Amygdala (tissue), 56 donors: ENCODE results near the gene PEMT.

Experiments
- DNase-seq, 56 donors: peaks; one replicate each; lab custom pipeline; 2025; lab: John Stamatoyannopoulos, UW

Gene PEMT

GRCh38 chr17:17538417-17539391 is 52.8 kb downstream of the PEMT start:
- DNase-seq, result no peak

- peak in 1 of 56 donors; percentile 29 for DNase-seq
Measured at GRCh38 chr17:17537311-17538099, 54.0 kb downstream of the PEMT start.

GRCh38 chr17:17536702-17537101 is 54.8 kb downstream of the PEMT start:
- DNase-seq, result no peak

GRCh38 chr17:17535957-17536356 is 55.6 kb downstream of the PEMT start:
- DNase-seq, result peak in 28 of 56 donors; percentile 10 to 91 (median 32)

- no peak for DNase-seq
Measured at GRCh38 chr17:17533901-17534441, 57.5 kb downstream of the PEMT start.

GRCh38 chr17:17532991-17533390 is 58.5 kb downstream of the PEMT start:
- no peak for DNase-seq

- no peak for DNase-seq
Measured at GRCh38 chr17:17531156-17531555, 60.4 kb downstream of the PEMT start.

GRCh38 chr17:17528696-17529652 is 62.5 kb downstream of the PEMT start:
- no peak for DNase-seq

GRCh38 chr17:17527956-17528500 is 63.5 kb downstream of the PEMT start:
- DNase-seq, result no peak

- DNase-seq, result no peak
Measured at GRCh38 chr17:17527534-17527933, 64.0 kb downstream of the PEMT start.

- DNase-seq, result no peak
Measured at GRCh38 chr17:17526369-17526768, 65.1 kb downstream of the PEMT start.

- DNase-seq, result no peak
Measured at GRCh38 chr17:17525956-17526355, 65.6 kb downstream of the PEMT start.

GRCh38 chr17:17525311-17525710 is 66.2 kb downstream of the PEMT start:
- no peak for DNase-seq

- no peak for DNase-seq
Measured at GRCh38 chr17:17523731-17524490, 67.6 kb downstream of the PEMT start.

- no peak for DNase-seq
Measured at GRCh38 chr17:17523001-17523730, 68.3 kb downstream of the PEMT start.

GRCh38 chr17:17520599-17521232 is 70.8 kb downstream of the PEMT start:
- DNase-seq, result no peak

GRCh38 chr17:17519886-17520285 is 71.6 kb downstream of the PEMT start:
- no peak for DNase-seq

- DNase-seq, result no peak
Measured at GRCh38 chr17:17518951-17519350, 72.6 kb downstream of the PEMT start.
